ENCODE results near the gene PALMD. TPM values are rescaled to one million over a fixed set of nuclear protein-coding genes. Genes with fewer than 3 reads are reported as not detected.

PALMD gene
- total RNA-seq, 4 donors from 2014 or later, result 64.5 to 105 (median 72.0) TPM

- H3K36me3 ChIP-seq, result no peaks in the 10 kb centered on the region
- TF ChIP-seq POLR2A (IDR thresholded peaks at IDR 0.05), result no peak
- no peak for TF ChIP-seq CTCF (IDR thresholded peaks at IDR 0.05)
- TF ChIP-seq EP300 (IDR thresholded peaks at IDR 0.05), result no peak
- no peak overlapping the region for H3K4me3 ChIP-seq
- DNase-seq (ENCODE audit: low spot score in 2 of 2), result no peak
- H3K27ac ChIP-seq, result peak overlapping the region in 1 of 4 donors; percentile 17
- H3K27me3 ChIP-seq, result no peaks in the 10 kb centered on the region
- H3K4me1 ChIP-seq, result peaks cover 0 to 32% (median 3%) of the 10 kb centered on the region in 4 donors
- WGBS, 2 donors, result 92% methylated on average over 3 of the region's 3 CpGs
- H3K9me3 ChIP-seq, result no peaks in the 10 kb centered on the region
These were observed 9.5 kb downstream of the PALMD start for GRCh38 chr1:99655376-99655775.

GRCh38 chr1:99656701-99657100 is 10.8 kb downstream of the PALMD start:
- Histone ChIP-seq H3K9me3 (no peaks in the 10 kb centered on the region), H3K4me3 (no peak overlapping the region), H3K27ac (peak overlapping the region in 2 of 4 donors; percentile 48 to 56), H3K36me3 (no peaks in the 10 kb centered on the region), H3K4me1 (peaks cover 0 to 35% (median 5%) of the 10 kb centered on the region in 4 donors), H3K27me3 (no peaks in the 10 kb centered on the region)
- no peak for TF ChIP-seq EP300 (IDR thresholded peaks at IDR 0.05)
- no peak for TF ChIP-seq POLR2A (IDR thresholded peaks at IDR 0.05)
- TF ChIP-seq CTCF (IDR thresholded peaks at IDR 0.05), result no peak
- DNase-seq (ENCODE audit: low spot score in 2 of 2), result no peak
- 84 to 87% methylated on average over 3 of the region's 3 CpGs for WGBS, 2 donors

- Histone ChIP-seq H3K9me3 (no peaks in the 10 kb centered on the region), H3K4me3 (no peak overlapping the region), H3K27me3 (no peaks in the 10 kb centered on the region), H3K36me3 (no peaks in the 10 kb centered on the region), H3K4me1 (peaks cover 0 to 36% (median 12%) of the 10 kb centered on the region in 4 donors), H3K27ac (peak overlapping the region in 3 of 4 donors; percentile 2 to 48 (median 8))
- WGBS, 2 donors, result 77 to 80% methylated on average over 5 of the region's 5 CpGs
- TF ChIP-seq EP300 (IDR thresholded peaks at IDR 0.05) (no peak), POLR2A (IDR thresholded peaks at IDR 0.05) (no peak), CTCF (IDR thresholded peaks at IDR 0.05) (no peak)
- DNase-seq (ENCODE audit: low spot score in 2 of 2), result no peak
These were observed 11.5 kb downstream of the PALMD start for GRCh38 chr1:99657213-99658030.

- H3K27ac ChIP-seq, result peak overlapping the region in 2 of 4 donors; percentile 8 to 48
- no peaks in the 10 kb centered on the region for H3K9me3 ChIP-seq
- H3K36me3 ChIP-seq, result no peaks in the 10 kb centered on the region
- DNase-seq (ENCODE audit: low spot score in 2 of 2), result no peak
- no peaks in the 10 kb centered on the region for H3K27me3 ChIP-seq
- H3K4me3 ChIP-seq, result no peak overlapping the region
- peaks cover 0 to 41% (median 15%) of the 10 kb centered on the region in 4 donors for H3K4me1 ChIP-seq
- TF ChIP-seq EP300 (IDR thresholded peaks at IDR 0.05), result no peak
- no peak for TF ChIP-seq CTCF (IDR thresholded peaks at IDR 0.05)
- no peak for TF ChIP-seq POLR2A (IDR thresholded peaks at IDR 0.05)
- WGBS, 2 donors, result 89 to 98% methylated on average over 3 of the region's 3 CpGs
These were observed 12.0 kb downstream of the PALMD start for GRCh38 chr1:99658031-99658290.

GRCh38 chr1:99659755-99660210 is 13.9 kb downstream of the PALMD start:
- 33 to 58% methylated on average over 2 of the region's 2 CpGs for WGBS, 2 donors
- H3K27ac ChIP-seq, result peak overlapping the region in 2 of 4 donors; percentile 83
- peaks cover 0 to 55% (median 21%) of the 10 kb centered on the region in 4 donors for H3K4me1 ChIP-seq
- no peaks in the 10 kb centered on the region for H3K9me3 ChIP-seq
- TF ChIP-seq EP300 (IDR thresholded peaks at IDR 0.05), result no peak
- TF ChIP-seq POLR2A (IDR thresholded peaks at IDR 0.05), result no peak
- no peak for TF ChIP-seq CTCF (IDR thresholded peaks at IDR 0.05)
- no peaks in the 10 kb centered on the region for H3K36me3 ChIP-seq
- no peak for DNase-seq (ENCODE audit: low spot score in 2 of 2)
- no peaks in the 10 kb centered on the region for H3K27me3 ChIP-seq
- no peak overlapping the region for H3K4me3 ChIP-seq
